Muscle of back (tissue), 11 donors: ENCODE data around the gene KIF1B. TPM values are rescaled to one million over a fixed set of nuclear protein-coding genes. Genes with fewer than 3 reads are reported as not detected.
A peak's percentile ranks its signal among the peaks of the same experiment; 100 is the strongest.

Source experiments
- DNase-seq, 3 donors: peaks; one replicate each; pipeline versions ENCODE4 v3.0.0 to v3.0.0-alpha.2; 2013
- polyA plus RNA-seq, 10 donors: library from polyadenylated mRNA; unstranded; fragments of 120-200 nt; gene quantifications; one replicate each; pipeline ENCODE4 v1.2.1, GENCODE V29; 2013; ENCODE audit not compliant: insufficient read length in 10 of 10

Gene KIF1B
- polyA plus RNA-seq, 10 donors, result 90.6 to 218 (median 169) TPM

- DNase-seq, result no peak
Measured at GRCh38 chr1:10322821-10323220, 112.5 kb downstream of the KIF1B start.

DNA sequence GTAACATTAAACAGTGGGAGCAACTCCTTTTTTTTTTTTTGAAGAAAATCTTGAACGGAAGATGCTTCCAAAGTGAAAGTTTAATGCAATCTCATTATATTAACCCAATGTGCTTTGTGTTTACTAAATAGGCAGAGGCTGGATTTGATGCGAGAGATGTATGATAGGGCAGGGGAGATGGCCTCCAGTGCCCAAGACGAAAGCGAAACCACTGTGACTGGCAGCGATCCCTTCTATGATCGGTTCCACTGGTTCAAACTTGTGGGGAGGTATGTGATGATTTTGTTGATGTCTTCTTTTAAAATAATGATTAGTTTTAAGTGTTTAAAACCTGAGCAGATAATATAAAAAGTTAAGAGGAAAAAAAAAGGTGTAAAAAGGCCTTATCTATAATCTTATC, 114.3 kb downstream of the KIF1B start:
- DNase-seq, result no peak

- DNase-seq, result no peak
Measured at GRCh38 chr1:10325521-10325920, 115.2 kb downstream of the KIF1B start.

DNA sequence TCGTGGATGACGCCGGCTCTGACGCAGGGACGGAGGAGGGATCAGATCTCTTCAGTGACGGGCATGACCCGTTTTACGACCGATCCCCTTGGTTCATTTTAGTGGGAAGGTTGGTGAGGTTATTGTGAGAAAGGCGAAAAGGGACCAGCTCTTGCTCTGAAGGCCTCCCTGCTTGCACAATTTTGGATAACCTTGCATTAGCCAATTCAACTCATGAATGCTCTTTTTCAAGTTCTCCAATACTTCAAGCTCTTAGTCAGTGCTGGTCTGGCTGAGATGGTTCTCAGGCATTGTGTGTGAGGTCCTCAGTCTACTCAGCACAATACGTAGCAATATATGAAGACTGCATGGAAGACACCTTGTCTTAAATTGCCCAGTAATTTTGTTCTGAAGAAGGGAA, 115.9 kb downstream of the KIF1B start:
- no peak for DNase-seq

GRCh38 chr1:10328180-10328963, 118.0 kb downstream of the KIF1B start:
- no peak for DNase-seq

DNA sequence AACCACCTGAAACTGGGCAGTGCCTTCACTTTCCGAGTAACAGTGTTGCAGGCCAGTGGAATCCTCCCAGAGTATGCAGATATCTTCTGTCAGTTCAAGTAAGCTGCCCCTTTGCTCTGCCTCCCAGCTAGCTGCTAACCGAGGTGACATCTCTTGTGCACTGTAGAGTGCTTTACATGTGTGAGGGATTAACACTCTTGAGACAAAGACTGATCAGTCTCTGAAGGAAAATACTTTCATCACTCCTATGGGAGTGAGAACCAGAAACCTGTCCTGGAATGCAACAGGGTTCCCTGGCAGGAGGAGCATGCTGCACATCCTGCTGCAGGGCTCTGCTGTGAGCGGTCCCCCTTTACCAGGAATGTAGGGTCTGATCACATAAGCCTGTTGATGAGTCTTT, 127.1 kb downstream of the KIF1B start:
- DNase-seq, result no peak

- peak; percentile 14 to 58 (median 48) for DNase-seq
Measured at GRCh38 chr1:10338047-10338446, 127.7 kb downstream of the KIF1B start.

- no peak for DNase-seq
Measured at GRCh38 chr1:10338611-10339010, 128.2 kb downstream of the KIF1B start.

DNA sequence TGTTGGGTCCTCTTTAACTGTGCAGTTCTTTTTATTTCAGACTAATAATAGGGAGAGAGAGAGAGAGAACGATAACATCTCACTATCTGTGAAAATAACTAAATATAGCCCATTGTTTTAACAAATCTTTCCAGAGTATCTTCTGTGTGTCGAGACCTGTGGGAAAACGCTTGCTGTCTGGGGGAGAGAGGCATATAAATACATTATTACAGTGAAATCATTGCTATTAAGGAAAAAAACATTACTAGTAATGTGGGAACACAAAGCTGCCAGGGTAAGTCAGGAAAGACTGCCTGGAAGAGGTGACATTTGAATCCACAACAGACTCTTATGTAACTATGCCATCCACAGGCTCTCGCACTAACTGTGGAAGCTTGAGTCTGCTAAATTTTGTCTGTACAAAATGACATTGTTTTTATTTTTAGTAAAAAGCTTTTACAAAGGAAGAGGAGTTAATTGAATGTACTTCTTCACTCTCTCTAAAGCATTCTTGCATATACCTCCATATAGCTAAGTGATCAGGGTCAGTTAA, 128.7 kb downstream of the KIF1B start:
- no peak for DNase-seq

DNA sequence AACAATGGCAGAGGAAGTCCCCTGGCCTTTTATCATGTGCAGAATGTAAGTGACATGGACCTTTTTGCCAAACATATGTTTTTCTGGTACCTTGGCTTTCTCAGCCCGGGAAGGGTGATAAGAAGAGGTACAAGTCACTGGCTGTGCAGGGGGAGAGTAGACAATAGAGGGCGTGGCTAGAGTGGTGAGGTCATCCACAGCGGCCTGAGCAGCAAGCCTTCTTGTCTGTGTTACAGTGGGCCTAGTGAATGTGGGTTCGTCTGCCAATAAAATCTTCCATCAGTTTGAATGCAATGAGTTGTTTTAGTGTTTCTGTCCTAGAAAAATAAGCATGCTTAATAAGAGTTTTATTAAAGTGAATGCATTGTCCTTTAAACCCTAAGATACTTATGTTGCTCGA, 129.4 kb downstream of the KIF1B start:
- DNase-seq, result peak; percentile 33 to 77 (median 48)

DNA sequence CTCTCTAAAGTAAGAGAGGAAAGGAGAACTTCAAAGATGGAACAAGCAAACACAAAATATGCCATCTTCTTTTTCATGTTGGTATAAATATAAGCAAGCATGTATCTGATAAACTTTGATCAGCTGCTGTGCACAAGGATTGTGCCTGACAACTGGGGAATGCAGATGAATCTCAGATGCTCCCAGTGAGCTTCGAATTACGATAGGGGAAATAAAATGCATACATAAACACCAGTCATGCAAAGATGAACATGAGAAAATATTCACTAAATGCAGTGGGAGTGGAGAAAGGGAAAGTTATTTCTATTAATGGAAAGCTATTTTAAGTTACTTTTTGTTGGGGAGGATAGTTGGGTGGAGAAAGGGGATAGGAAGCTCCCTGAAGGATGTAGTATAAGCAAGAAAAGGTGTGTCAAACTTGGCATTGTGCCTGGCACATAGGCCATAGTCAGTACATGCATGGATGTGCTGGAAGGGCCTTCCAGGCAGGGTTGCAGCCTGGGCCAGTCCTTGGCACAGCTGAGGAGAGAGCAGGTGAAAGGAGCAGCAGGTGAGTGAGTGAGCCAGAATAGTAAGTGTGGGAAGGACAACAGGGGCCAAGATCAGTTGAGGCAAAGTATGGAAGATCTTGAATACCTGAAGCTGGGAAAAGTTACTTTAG, 130.7 kb downstream of the KIF1B start:
- no peak for DNase-seq

- no peak for DNase-seq
Measured at GRCh38 chr1:10347109-10347508, 136.7 kb downstream of the KIF1B start.

GRCh38 chr1:10353282-10353681, 142.9 kb downstream of the KIF1B start:
- DNase-seq, result no peak

- no peak for DNase-seq
Measured at GRCh38 chr1:10353693-10354092, 143.3 kb downstream of the KIF1B start.

DNA sequence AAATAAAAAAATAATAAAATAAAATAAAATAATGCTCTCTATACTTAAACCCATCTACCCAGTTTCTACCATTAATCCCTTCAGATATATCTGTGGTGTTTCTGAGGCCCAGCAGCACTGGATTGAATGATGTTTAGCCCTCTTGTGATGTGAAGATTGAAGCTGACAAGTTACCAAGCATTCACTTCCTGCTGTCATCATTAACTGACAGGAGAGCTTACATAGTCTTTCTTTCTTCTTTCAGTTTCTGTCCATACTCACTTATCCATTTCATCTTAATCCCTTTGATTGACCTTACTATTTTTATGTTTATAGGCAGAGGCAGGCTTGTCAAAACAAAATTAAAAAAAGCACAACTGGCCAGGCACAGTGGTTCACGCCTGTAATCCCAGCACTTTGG, 149.7 kb downstream of the KIF1B start:
- DNase-seq, result no peak

- no peak for DNase-seq
Measured at GRCh38 chr1:10361515-10361914, 151.1 kb downstream of the KIF1B start.

DNA sequence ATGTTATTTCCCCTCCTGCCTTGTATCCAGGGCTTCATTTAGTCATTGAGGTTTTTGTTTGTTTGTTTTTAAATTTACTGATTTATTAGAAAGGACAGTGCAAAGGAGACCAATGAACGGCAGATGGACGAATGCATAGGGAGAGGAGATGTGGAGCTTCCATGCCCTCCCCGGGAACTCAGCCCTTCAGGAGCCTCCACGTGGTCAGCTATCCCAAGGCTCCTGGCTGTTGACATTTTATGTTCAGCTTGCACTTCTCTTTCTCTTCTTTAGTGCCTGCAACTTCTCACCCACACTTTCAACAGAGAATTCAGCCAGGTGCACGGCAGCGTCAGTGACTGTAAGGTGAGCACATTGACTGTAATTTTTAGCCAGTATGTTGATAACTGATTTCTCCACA, 157.8 kb downstream of the KIF1B start:
- no peak for DNase-seq

- no peak for DNase-seq
Measured at GRCh38 chr1:10374442-10374860, 164.1 kb downstream of the KIF1B start.

- DNase-seq, result peak; percentile 53 to 81 (median 72)
Measured at GRCh38 chr1:10377365-10378029, 167.1 kb downstream of the KIF1B start.

- peak; percentile 56 to 76 (median 69) for DNase-seq
Measured at GRCh38 chr1:10378081-10378841, 167.9 kb downstream of the KIF1B start.

- no peak for DNase-seq
Measured at GRCh38 chr1:10379101-10379620, 168.8 kb downstream of the KIF1B start.

DNA sequence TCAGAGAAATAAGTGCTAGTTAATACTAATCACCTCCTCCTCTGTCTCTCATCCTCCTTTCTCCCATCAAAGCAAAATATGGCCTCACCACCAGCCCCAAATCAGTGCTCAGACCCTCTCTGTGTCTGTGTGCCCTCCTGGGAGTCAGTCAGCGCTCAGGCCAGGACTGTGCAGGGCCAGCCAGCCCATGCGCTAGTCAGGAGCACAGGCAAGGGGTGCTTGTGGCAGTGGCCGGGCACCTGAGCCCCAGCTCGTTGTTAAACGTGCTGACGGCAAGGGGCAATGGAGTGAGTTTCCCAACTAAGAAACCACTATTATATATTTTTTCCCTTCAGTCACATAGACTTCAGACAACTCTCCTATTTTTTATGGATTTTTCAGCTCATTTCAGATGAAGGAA, 169.3 kb downstream of the KIF1B start:
- no peak for DNase-seq
